WTC11 (cell line): ENCODE results near the gene CHPF. TPM values are rescaled to one million over a fixed set of nuclear protein-coding genes. Genes with fewer than 3 reads are reported as not detected.

Experiments used
- ATAC-seq: fragments of 200-7000 bp; cut with Tn5 transposase; 2 replicates; pipeline ENCODE4 v1.10.0; 2021; ENCODE audit warnings: mild to moderate bottlenecking, moderate library complexity
- CTCF ChIA-PET: fragments of 300-600 bp; sonication (Branson Sonifier 250); formaldehyde crosslinking; loops from one replicate; lab custom pipeline; 2021; ENCODE audit warnings: antibody characterized with exemption; lab: Charles Lee
- POLR2A ChIA-PET: fragments of 350-600 bp; sonication (Branson Sonifier 250); formaldehyde crosslinking; loops from one replicate; lab custom pipeline; 2021; ENCODE audit warnings: antibody characterized with exemption; lab: Charles Lee
- DNase-seq: peaks from one replicate; pipeline ENCODE4 v3.0.0; 2021; ENCODE audit warnings: low spot score
- H3K27ac Mint-ChIP-seq: 2 replicates; pipeline ENCODE4 v1.8.0; 2021; ENCODE audit warnings: mixed read lengths
- H3K27me3 Mint-ChIP-seq: 2 replicates; pipeline ENCODE4 v1.8.0; 2021; ENCODE audit warnings: low read depth, mild to moderate bottlenecking, moderate library complexity, mixed read lengths
- H3K36me3 Mint-ChIP-seq: 2 replicates; pipeline ENCODE4 v1.8.0; 2021; ENCODE audit warnings: mixed read lengths
- H3K4me1 Mint-ChIP-seq: 2 replicates; pipeline ENCODE4 v1.8.0; 2022; ENCODE audit warnings: mixed read lengths
- H3K4me3 Mint-ChIP-seq: 2 replicates; pipeline ENCODE4 v1.8.0; 2021; ENCODE audit warnings: mild to moderate bottlenecking, moderate library complexity, mixed read lengths
- H3K9me3 Mint-ChIP-seq: 2 replicates; pipeline ENCODE4 v1.8.0; 2021; ENCODE audit warnings: mixed read lengths
- ATF3 ChIP-seq: sonication (generic); formaldehyde crosslinking; conservative IDR thresholded peaks from 2 replicates; pipeline ENCODE4 v1.8.1; 2022; ENCODE audit warnings: mild to moderate bottlenecking, missing genetic modification reagents
- ATF6 ChIP-seq: sonication (generic); formaldehyde crosslinking; IDR thresholded peaks from 2 replicates; pipeline ENCODE4 v1.8.1; 2023; ENCODE audit warnings: mild to moderate bottlenecking, missing genetic modification reagents
- CREB1 ChIP-seq: sonication (generic); formaldehyde crosslinking; IDR thresholded peaks from 2 replicates; pipeline ENCODE4 v1.8.0; 2023; ENCODE audit warnings: mild to moderate bottlenecking, missing genetic modification reagents
- ESRRA ChIP-seq: sonication (generic); formaldehyde crosslinking; IDR thresholded peaks from 2 replicates; pipeline ENCODE4 v1.8.1; 2022; ENCODE audit warnings: mild to moderate bottlenecking, missing genetic modification reagents, borderline replicate concordance
- FOXP4 ChIP-seq: sonication (generic); formaldehyde crosslinking; IDR thresholded peaks from 2 replicates; pipeline ENCODE4 v1.8.0; 2022; ENCODE audit warnings: mild to moderate bottlenecking, missing genetic modification reagents
- GTF2I ChIP-seq: fragments of 250-450 bp; sonication (Bioruptor Pico); conservative IDR thresholded peaks from 2 replicates; pipeline ENCODE4 v1.4.0; 2021; ENCODE audit warnings: mild to moderate bottlenecking
- RELA ChIP-seq: sonication (generic); formaldehyde crosslinking; IDR thresholded peaks from 2 replicates; pipeline ENCODE4 v1.8.1; 2022; ENCODE audit warnings: missing genetic modification reagents, mild to moderate bottlenecking, borderline replicate concordance
- RORB ChIP-seq: fragments of 250-450 bp; sonication (Bioruptor Pico); IDR thresholded peaks from 2 replicates; pipeline ENCODE4 v1.9.0; 2021; ENCODE audit warnings: mild to moderate bottlenecking
- SMAD4 ChIP-seq: sonication (generic); formaldehyde crosslinking; IDR thresholded peaks from 2 replicates; pipeline ENCODE4 v1.8.0; 2022; ENCODE audit warnings: mild to moderate bottlenecking, missing genetic modification reagents
- TEAD4 ChIP-seq: sonication (generic); formaldehyde crosslinking; IDR thresholded peaks from 2 replicates; pipeline ENCODE4 v1.8.0; 2022; ENCODE audit warnings: mild to moderate bottlenecking, missing genetic modification reagents
- ZNF138 ChIP-seq: sonication (generic); formaldehyde crosslinking; conservative IDR thresholded peaks from 2 replicates; pipeline ENCODE4 v1.8.1; 2022; ENCODE audit warnings: mild to moderate bottlenecking, moderate library complexity, missing genetic modification reagents
- ZNF532 ChIP-seq: fragments of 250-450 bp; sonication (Bioruptor Pico); IDR thresholded peaks from 2 replicates; pipeline ENCODE4 v1.9.0; 2021; ENCODE audit warnings: mild to moderate bottlenecking, borderline replicate concordance
- ZNF671 ChIP-seq: fragments of 250-450 bp; sonication (Bioruptor Pico); IDR thresholded peaks from 2 replicates; pipeline ENCODE4 v1.8.0; 2021; ENCODE audit warnings: mild to moderate bottlenecking
- total RNA-seq: library from RNA; stranded (reverse); gene quantifications from 3 replicates; pipeline ENCODE4 v1.2.3, GENCODE V29; 2021

CHPF gene
- total RNA-seq, 1 experiment from 2014 or later = 97.0 TPM

GRCh38 chr2:219491278-219491963 lies 52.2 kb downstream of the CHPF start:
- DNase-seq (no peak), ATAC-seq (no peak)
- H3K4me3 Mint-ChIP-seq = no peak overlapping the region
- no peaks in the 10 kb centered on the region for H3K36me3 Mint-ChIP-seq
- ChIA-PET CTCF (interaction anchor here (0.7 to 35.9 kb wide), 14 partner anchors 9 to 136 kb away, joined by 3 to 2316 read pairs (median 9); partner anchors contain the start of genes ASIC4, CHPF, DES and SLC4A3), POLR2A (interaction anchor here (1.0 kb wide), 1 partner anchor 21 kb away, joined by 5 read pairs; no protein-coding TSS in a partner anchor)
- H3K4me1 Mint-ChIP-seq = peaks cover 34% of the 10 kb centered on the region
- no peaks in the 10 kb centered on the region for H3K9me3 Mint-ChIP-seq
- TF ChIP-seq CREB1 (CRISPR knock-in tag) (no peak), ATF6 (no peak)
- no peak overlapping the region for H3K27ac Mint-ChIP-seq
- peaks cover 37% of the 10 kb centered on the region for H3K27me3 Mint-ChIP-seq

- DNase-seq (no peak), ATAC-seq (no peak)
- H3K4me3 Mint-ChIP-seq = no peak overlapping the region
- ChIA-PET CTCF (interaction anchor here (1.4 to 35.9 kb wide), 8 partner anchors 10 to 87 kb away, joined by 3 to 2316 read pairs (median 16); partner anchors contain the start of genes ASIC4, CHPF and TMEM198), POLR2A (no interaction called here)
- H3K36me3 Mint-ChIP-seq = no peaks in the 10 kb centered on the region
- no peaks in the 10 kb centered on the region for H3K9me3 Mint-ChIP-seq
- peaks cover 37% of the 10 kb centered on the region for H3K27me3 Mint-ChIP-seq
- TF ChIP-seq GTF2I (no peak), ZNF671 (CRISPR knock-in tag) (no peak), TEAD4 (no peak), RORB (CRISPR knock-in tag) (no peak), ESRRA (CRISPR knock-in tag) (no peak), ATF3 (CRISPR knock-in tag) (no peak), RELA (CRISPR knock-in tag) (no peak), SMAD4 (CRISPR knock-in tag) (no peak), ZNF138 (CRISPR knock-in tag) (no peak), ZNF532 (no peak), FOXP4 (CRISPR knock-in tag) (no peak)
- peaks cover 38% of the 10 kb centered on the region for H3K4me1 Mint-ChIP-seq
- H3K27ac Mint-ChIP-seq = no peak overlapping the region
These were observed 52.9 kb downstream of the CHPF start for GRCh38 chr2:219490600-219491130.
